ENCODE results near the gene HMGB3.

Gene HMGB3

DNA sequence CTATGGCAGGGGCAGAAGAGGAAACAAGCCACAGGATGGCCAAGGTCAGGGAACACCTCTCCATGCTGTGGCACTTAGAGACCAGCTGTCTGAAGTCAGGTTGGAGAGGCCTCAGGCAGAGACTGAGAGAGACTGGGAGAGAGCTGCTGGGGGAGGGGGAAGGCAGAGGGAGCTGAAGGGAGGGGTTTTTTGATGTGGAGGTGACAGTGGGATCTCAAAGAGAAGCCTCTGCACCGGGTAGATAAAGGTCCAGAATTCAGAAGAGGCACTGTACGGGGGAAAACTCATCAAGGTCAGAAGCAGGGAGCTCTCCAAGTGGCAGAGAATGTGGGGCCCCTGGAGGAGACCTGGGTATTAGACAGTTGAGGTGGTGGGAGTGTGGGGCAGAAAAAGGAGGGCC is 41.6 kb upstream of the HMGB3 start:
- TF ChIP-seq, protein P1, sequence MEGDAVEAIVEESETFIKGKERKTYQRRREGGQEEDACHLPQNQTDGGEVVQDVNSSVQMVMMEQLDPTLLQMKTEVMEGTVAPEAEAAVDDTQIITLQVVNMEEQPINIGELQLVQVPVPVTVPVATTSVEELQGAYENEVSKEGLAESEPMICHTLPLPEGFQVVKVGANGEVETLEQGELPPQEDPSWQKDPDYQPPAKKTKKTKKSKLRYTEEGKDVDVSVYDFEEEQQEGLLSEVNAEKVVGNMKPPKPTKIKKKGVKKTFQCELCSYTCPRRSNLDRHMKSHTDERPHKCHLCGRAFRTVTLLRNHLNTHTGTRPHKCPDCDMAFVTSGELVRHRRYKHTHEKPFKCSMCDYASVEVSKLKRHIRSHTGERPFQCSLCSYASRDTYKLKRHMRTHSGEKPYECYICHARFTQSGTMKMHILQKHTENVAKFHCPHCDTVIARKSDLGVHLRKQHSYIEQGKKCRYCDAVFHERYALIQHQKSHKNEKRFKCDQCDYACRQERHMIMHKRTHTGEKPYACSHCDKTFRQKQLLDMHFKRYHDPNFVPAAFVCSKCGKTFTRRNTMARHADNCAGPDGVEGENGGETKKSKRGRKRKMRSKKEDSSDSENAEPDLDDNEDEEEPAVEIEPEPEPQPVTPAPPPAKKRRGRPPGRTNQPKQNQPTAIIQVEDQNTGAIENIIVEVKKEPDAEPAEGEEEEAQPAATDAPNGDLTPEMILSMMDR (IDR thresholded peaks at IDR 0.05; ENCODE audit: insufficient read depth, low read length): no peak
- TF ChIP-seq GABPA (IDR thresholded peaks at IDR 0.05; ENCODE audit: low read depth) (no peak), POLR2AphosphoS5 (IDR thresholded peaks at IDR 0.05; ENCODE audit: low read depth) (no peak), SPI1 (IDR thresholded peaks at IDR 0.05; ENCODE audit: borderline replicate concordance, low read depth) (no peak), REST (IDR thresholded peaks at IDR 0.05; ENCODE audit: insufficient replicate concordance, low read depth) (no peak)
- no peak overlapping the region for H3K27ac ChIP-seq (replicated peaks)
- no peak for DNase-seq (ENCODE audit: low read depth in 1 of 2, low spot score in 1 of 2)
- no peaks in the 10 kb centered on the region for H3K27me3 ChIP-seq (ENCODE audit: insufficient read depth, poor library complexity, severe bottlenecking)
- no peak overlapping the region for H3K4me3 ChIP-seq (replicated peaks; ENCODE audit: insufficient read depth, low read length)

DNA sequence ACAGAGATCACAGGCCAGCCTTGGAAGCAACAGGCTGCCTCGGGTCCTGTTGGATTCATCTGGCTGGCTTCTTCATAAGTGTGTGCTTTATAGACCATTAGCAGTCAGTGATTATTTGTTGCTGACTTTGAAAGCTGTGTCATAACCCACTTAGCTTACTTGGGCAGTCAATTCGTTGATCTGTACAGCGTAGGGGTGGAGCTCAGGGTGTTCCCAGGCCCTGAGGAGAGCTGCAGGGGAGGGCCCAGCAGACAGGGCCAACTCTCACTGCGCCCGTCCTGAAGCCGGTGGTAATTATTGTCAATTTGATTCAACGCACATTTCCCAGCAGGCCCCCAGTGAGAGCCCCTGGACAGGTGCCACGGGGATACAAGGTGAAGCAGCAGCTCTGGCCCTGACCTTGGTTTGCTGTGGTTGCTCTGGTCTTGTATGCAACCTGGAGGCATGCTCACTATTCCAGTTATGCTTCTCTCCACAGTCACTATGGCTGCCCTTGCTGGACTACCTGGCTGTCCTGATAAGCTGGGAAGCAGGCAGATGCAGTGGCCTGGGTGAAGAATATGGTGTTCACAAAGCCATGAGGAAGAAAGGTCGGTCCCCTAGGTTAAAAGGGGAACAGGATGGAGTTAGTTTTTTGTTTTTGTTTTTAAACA is 40.1 kb upstream of the HMGB3 start:
- DNase-seq (ENCODE audit: low read depth in 1 of 2, low spot score in 1 of 2): no peak
- Histone ChIP-seq H3K27ac (replicated peaks) (no peak overlapping the region), H3K27me3 (ENCODE audit: insufficient read depth, poor library complexity, severe bottlenecking) (no peaks in the 10 kb centered on the region), H3K4me3 (replicated peaks; ENCODE audit: insufficient read depth, low read length) (no peak overlapping the region)
- no peak for TF ChIP-seq POLR2AphosphoS5 (IDR thresholded peaks at IDR 0.05; ENCODE audit: low read depth)
- TF ChIP-seq, protein P1 (IDR thresholded peaks at IDR 0.05; ENCODE audit: insufficient read depth, low read length): no peak
- no peak for TF ChIP-seq GABPA (IDR thresholded peaks at IDR 0.05; ENCODE audit: low read depth)
- no peak for TF ChIP-seq REST (IDR thresholded peaks at IDR 0.05; ENCODE audit: insufficient replicate concordance, low read depth)
- TF ChIP-seq SPI1 (IDR thresholded peaks at IDR 0.05; ENCODE audit: borderline replicate concordance, low read depth): no peak

GRCh38 chrX:150944233-150944632 is 38.9 kb upstream of the HMGB3 start:
- Histone ChIP-seq H3K4me3 (replicated peaks; ENCODE audit: insufficient read depth, low read length) (no peak overlapping the region), H3K27me3 (ENCODE audit: insufficient read depth, poor library complexity, severe bottlenecking) (no peaks in the 10 kb centered on the region), H3K27ac (replicated peaks) (no peak overlapping the region)
- DNase-seq (ENCODE audit: low read depth in 1 of 2, low spot score in 1 of 2): no peak
- TF ChIP-seq SPI1 (IDR thresholded peaks at IDR 0.05; ENCODE audit: borderline replicate concordance, low read depth): no peak
- no peak for TF ChIP-seq POLR2AphosphoS5 (IDR thresholded peaks at IDR 0.05; ENCODE audit: low read depth)
- TF ChIP-seq, protein P1 (IDR thresholded peaks at IDR 0.05; ENCODE audit: insufficient read depth, low read length): no peak
- no peak for TF ChIP-seq GABPA (IDR thresholded peaks at IDR 0.05; ENCODE audit: low read depth)
- TF ChIP-seq REST (IDR thresholded peaks at IDR 0.05; ENCODE audit: insufficient replicate concordance, low read depth): no peak

Measured in HL-60 (cell line).